Measurements from ENCODE around the gene GMPR2.

GMPR2 gene

DNA sequence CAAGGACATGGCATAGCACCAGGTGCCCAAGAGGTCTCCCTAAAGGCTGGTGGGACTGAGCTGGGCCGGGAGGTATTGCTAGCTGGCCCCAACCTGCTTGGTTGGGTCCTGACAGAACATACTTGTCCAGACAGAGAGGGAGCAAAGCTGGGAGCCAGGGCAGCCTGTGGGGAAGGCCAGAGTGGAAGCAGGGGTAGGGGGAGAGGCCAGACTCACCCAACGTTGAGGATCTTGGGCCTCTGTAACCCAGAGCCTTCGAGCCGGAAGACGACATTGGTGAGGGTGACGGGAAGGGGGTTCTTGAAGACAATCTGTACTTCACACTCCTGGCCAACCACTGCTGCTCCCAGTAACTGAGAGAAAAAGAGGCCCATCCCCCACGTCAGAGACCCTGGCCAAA lies 21.2 kb downstream of the GMPR2 start:
- H3K9me3 ChIP-seq (ENCODE audit: insufficient read depth, low read depth, low read length): peaks cover 1% of the 10 kb centered on the region
- peaks cover 3 to 4% of the 10 kb centered on the region in 2 experiments for H3K4me1 ChIP-seq (ENCODE audit: control insufficient read depth in 1 of 2, insufficient read depth in 2 of 2, low read length in 2 of 2)
- no peak overlapping the region for H3K14ac ChIP-seq (ENCODE audit: low read length)
- H3K27me3 ChIP-seq (ENCODE audit: insufficient read depth, low read length): no peaks in the 10 kb centered on the region
- WGBS (ENCODE audit: extremely low coverage, insufficient coverage, insufficient read length): no CpG with 5 or more reads among the region's 7 CpGs
- H4K12ac ChIP-seq (ENCODE audit: low read depth, low read length): no peak overlapping the region
- H3K18ac ChIP-seq (ENCODE audit: low read length): no peak overlapping the region
- H2AFZ ChIP-seq (ENCODE audit: insufficient read depth, low read length, poor library complexity): no peak overlapping the region
- H3K23ac ChIP-seq (ENCODE audit: low read length): no peak overlapping the region
- peaks cover 3% of the 10 kb centered on the region for H3K79me1 ChIP-seq (ENCODE audit: low read length)
- H3K27ac ChIP-seq (ENCODE audit: low read depth, low read length): no peak overlapping the region
- no peak overlapping the region for H2BK12ac ChIP-seq (ENCODE audit: low read length)
- H2BK120ac ChIP-seq (ENCODE audit: insufficient read depth, low read length, poor library complexity): no peak overlapping the region
- H4K91ac ChIP-seq (ENCODE audit: low read depth, low read length): no peak overlapping the region
- H3K36me3 ChIP-seq (ENCODE audit: control insufficient read depth in 1 of 2, insufficient read depth in 2 of 2, low read length in 2 of 2): peaks cover 64 to 70% of the 10 kb centered on the region in 2 experiments
- H2AK5ac ChIP-seq (ENCODE audit: low read length): no peak overlapping the region
- H3K4me2 ChIP-seq (ENCODE audit: low read length): no peak overlapping the region
- H3K9ac ChIP-seq (ENCODE audit: low read length): no peak overlapping the region
- no peak overlapping the region for H3K4ac ChIP-seq (ENCODE audit: low read depth, low read length)
- no peak overlapping the region for H4K8ac ChIP-seq (ENCODE audit: low read depth, low read length)
- H3K4me3 ChIP-seq (ENCODE audit: low read depth, low read length): no peak overlapping the region
- H3K79me2 ChIP-seq (ENCODE audit: control insufficient read depth, insufficient read depth, low read length, poor library complexity): no peaks in the 10 kb centered on the region
- H2BK5ac ChIP-seq (ENCODE audit: low read depth, low read length, poor library complexity): no peak overlapping the region
- DNase-seq: no peak

DNA sequence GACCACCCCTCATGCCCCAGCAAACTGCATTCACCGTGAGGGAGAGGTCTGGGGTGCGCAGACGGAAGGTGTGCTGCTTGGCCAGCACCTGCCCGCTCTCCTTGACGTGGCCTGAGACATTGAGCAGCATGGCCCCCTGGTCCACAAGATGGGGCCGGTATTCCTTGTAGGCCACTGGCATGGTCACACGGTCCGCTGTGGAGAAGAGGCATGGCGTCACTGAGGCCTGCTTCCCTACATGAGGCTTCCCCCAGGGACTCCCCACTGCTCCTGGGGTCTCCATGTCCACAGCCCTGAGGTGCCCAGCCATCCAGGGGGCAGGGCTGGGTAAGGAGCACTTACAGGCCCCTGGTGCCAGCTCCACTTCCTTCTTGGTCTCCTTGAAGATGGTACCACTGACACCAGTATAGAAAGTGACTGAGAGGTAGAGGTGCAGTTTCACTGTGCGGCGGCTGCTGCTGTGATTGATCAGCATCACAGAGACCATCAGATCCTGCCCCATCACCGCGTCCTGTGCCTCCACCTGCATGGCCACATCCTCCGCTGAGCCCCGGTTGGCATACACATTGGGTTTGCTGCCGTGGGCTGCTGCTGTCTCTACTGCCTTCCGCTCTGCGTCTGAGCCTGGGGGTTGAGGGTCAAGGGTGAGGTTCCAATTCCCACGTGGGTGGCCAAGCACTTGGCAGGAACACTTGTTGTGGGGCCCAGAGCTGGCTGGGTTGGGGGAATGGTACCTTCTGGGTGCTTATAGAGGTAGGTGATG lies 22.1 kb downstream of the GMPR2 start:
- H3K14ac ChIP-seq (ENCODE audit: low read length): no peak overlapping the region
- H3K36me3 ChIP-seq (ENCODE audit: control insufficient read depth in 1 of 2, insufficient read depth in 2 of 2, low read length in 2 of 2): peaks cover 64 to 67% of the 10 kb centered on the region in 2 experiments
- H3K27ac ChIP-seq (ENCODE audit: low read depth, low read length): no peak overlapping the region
- no peak overlapping the region for H3K4me2 ChIP-seq (ENCODE audit: low read length)
- no peak overlapping the region for H2AFZ ChIP-seq (ENCODE audit: insufficient read depth, low read length, poor library complexity)
- no peak overlapping the region for H3K4me3 ChIP-seq (ENCODE audit: low read depth, low read length)
- no peak overlapping the region for H3K18ac ChIP-seq (ENCODE audit: low read length)
- WGBS (ENCODE audit: extremely low coverage, insufficient coverage, insufficient read length): no CpG with 5 or more reads among the region's 19 CpGs
- peaks cover 3% of the 10 kb centered on the region for H3K79me1 ChIP-seq (ENCODE audit: low read length)
- H2BK5ac ChIP-seq (ENCODE audit: low read depth, low read length, poor library complexity): no peak overlapping the region
- H2BK12ac ChIP-seq (ENCODE audit: low read length): no peak overlapping the region
- no peak overlapping the region for H4K12ac ChIP-seq (ENCODE audit: low read depth, low read length)
- H4K91ac ChIP-seq (ENCODE audit: low read depth, low read length): no peak overlapping the region
- H2AK5ac ChIP-seq (ENCODE audit: low read length): no peak overlapping the region
- no peak overlapping the region for H3K23ac ChIP-seq (ENCODE audit: low read length)
- peaks cover 1% of the 10 kb centered on the region for H3K9me3 ChIP-seq (ENCODE audit: insufficient read depth, low read depth, low read length)
- H3K9ac ChIP-seq (ENCODE audit: low read length): no peak overlapping the region
- no peaks in the 10 kb centered on the region for H3K79me2 ChIP-seq (ENCODE audit: control insufficient read depth, insufficient read depth, low read length, poor library complexity)
- DNase-seq: no peak
- H4K8ac ChIP-seq (ENCODE audit: low read depth, low read length): no peak overlapping the region
- peaks cover 3 to 4% of the 10 kb centered on the region in 2 experiments for H3K4me1 ChIP-seq (ENCODE audit: control insufficient read depth in 1 of 2, insufficient read depth in 2 of 2, low read length in 2 of 2)
- H3K4ac ChIP-seq (ENCODE audit: low read depth, low read length): no peak overlapping the region
- H3K27me3 ChIP-seq (ENCODE audit: insufficient read depth, low read length): no peaks in the 10 kb centered on the region
- H2BK120ac ChIP-seq (ENCODE audit: insufficient read depth, low read length, poor library complexity): no peak overlapping the region

DNA sequence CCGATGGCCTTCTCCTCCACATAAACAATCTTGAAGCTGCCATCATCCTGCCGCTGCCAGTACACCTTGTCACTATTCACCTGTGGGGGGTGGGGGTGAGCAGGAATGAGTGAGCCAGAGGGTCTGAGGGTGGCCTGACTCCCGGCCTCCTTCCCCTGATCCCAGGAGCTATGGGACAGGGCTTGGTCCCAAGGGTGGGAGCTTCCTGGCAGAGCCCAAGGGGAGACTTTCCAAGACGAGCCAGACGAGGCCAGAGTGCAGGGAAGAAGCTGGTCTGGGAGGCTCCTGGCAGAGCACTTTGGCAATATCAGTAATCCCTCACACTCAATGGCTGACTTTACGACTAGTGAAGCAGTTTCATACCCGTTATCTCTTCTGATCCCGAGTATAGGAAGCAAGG lies 22.7 kb downstream of the GMPR2 start:
- Histone ChIP-seq H3K27ac (ENCODE audit: low read depth, low read length) (no peak overlapping the region), H3K4me2 (ENCODE audit: low read length) (no peak overlapping the region), H3K4me3 (ENCODE audit: low read depth, low read length) (no peak overlapping the region), H3K4ac (ENCODE audit: low read depth, low read length) (no peak overlapping the region), H4K91ac (ENCODE audit: low read depth, low read length) (no peak overlapping the region), H3K9ac (ENCODE audit: low read length) (no peak overlapping the region), H3K79me2 (ENCODE audit: control insufficient read depth, insufficient read depth, low read length, poor library complexity) (no peaks in the 10 kb centered on the region), H2AK5ac (ENCODE audit: low read length) (no peak overlapping the region), H3K36me3 (ENCODE audit: control insufficient read depth in 1 of 2, insufficient read depth in 2 of 2, low read length in 2 of 2) (peaks cover 65 to 70% of the 10 kb centered on the region in 2 experiments), H3K4me1 (ENCODE audit: control insufficient read depth in 1 of 2, insufficient read depth in 2 of 2, low read length in 2 of 2) (peaks cover 3 to 4% of the 10 kb centered on the region in 2 experiments), H4K8ac (ENCODE audit: low read depth, low read length) (no peak overlapping the region), H3K18ac (ENCODE audit: low read length) (no peak overlapping the region), H3K23ac (ENCODE audit: low read length) (no peak overlapping the region), H3K79me1 (ENCODE audit: low read length) (peaks cover 3% of the 10 kb centered on the region), H3K27me3 (ENCODE audit: insufficient read depth, low read length) (no peaks in the 10 kb centered on the region), H2BK5ac (ENCODE audit: low read depth, low read length, poor library complexity) (no peak overlapping the region), H2BK12ac (ENCODE audit: low read length) (no peak overlapping the region), H3K9me3 (ENCODE audit: insufficient read depth, low read depth, low read length) (peaks cover 1% of the 10 kb centered on the region), H4K12ac (ENCODE audit: low read depth, low read length) (no peak overlapping the region), H2BK120ac (ENCODE audit: insufficient read depth, low read length, poor library complexity) (no peak overlapping the region), H3K14ac (ENCODE audit: low read length) (no peak overlapping the region), H2AFZ (ENCODE audit: insufficient read depth, low read length, poor library complexity) (no peak overlapping the region)
- no CpG with 5 or more reads among the region's 8 CpGs for whole genome bisulfite sequencing (ENCODE audit: extremely low coverage, insufficient coverage, insufficient read length)
- no peak for DNase-seq

DNA sequence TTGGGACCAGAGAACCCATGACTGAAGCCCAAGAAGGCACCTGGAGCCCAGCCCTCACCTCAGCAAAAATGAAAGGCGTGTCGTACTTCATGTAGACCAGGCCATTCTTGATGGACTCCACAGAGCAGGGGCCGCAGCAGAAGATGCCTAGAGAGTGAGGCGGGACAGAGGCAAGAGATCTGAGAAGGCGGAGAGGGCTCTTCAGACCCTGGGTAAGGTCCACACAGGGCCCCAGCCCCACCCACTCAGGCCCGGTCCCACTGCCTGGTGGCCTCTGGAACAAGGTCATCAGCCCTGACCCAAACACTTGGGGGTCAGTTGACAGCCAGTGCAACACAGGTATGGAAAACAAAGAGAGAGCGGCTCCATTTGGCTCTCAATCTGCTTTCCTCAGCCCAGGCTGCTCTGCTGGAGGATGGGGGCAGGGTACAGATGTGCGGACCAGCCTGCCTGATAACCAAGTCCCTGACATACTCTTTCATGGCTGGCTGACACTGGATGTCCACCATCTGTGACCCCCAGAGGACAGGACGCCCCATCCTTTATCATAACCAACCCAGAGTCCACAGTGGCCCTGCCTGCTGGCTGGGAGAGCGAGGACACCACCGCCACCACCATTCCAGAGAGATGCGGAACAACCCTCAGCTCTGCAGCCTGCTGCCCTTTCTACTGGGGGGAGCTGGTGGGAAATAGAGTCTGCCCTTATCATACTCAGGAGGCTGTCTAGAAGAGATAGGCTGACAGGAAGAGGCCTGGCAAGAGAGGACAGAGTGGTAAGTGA lies 23.4 kb downstream of the GMPR2 start:
- no peak overlapping the region for H3K4me3 ChIP-seq (ENCODE audit: low read depth, low read length)
- H3K9me3 ChIP-seq (ENCODE audit: insufficient read depth, low read depth, low read length): peaks cover 1% of the 10 kb centered on the region
- H3K18ac ChIP-seq (ENCODE audit: low read length): no peak overlapping the region
- H3K4me2 ChIP-seq (ENCODE audit: low read length): no peak overlapping the region
- no peak overlapping the region for H3K14ac ChIP-seq (ENCODE audit: low read length)
- no peak overlapping the region for H3K27ac ChIP-seq (ENCODE audit: low read depth, low read length)
- no peak overlapping the region for H2AFZ ChIP-seq (ENCODE audit: insufficient read depth, low read length, poor library complexity)
- H2BK12ac ChIP-seq (ENCODE audit: low read length): no peak overlapping the region
- H3K79me1 ChIP-seq (ENCODE audit: low read length): peaks cover 3% of the 10 kb centered on the region
- no peak for DNase-seq
- H3K9ac ChIP-seq (ENCODE audit: low read length): no peak overlapping the region
- H3K79me2 ChIP-seq (ENCODE audit: control insufficient read depth, insufficient read depth, low read length, poor library complexity): no peaks in the 10 kb centered on the region
- peaks cover 3 to 6% of the 10 kb centered on the region in 2 experiments for H3K4me1 ChIP-seq (ENCODE audit: control insufficient read depth in 1 of 2, insufficient read depth in 2 of 2, low read length in 2 of 2)
- no peak overlapping the region for H4K12ac ChIP-seq (ENCODE audit: low read depth, low read length)
- H3K36me3 ChIP-seq (ENCODE audit: control insufficient read depth in 1 of 2, insufficient read depth in 2 of 2, low read length in 2 of 2): peaks cover 68 to 72% of the 10 kb centered on the region in 2 experiments
- no CpG with 5 or more reads among the region's 12 CpGs for WGBS (ENCODE audit: extremely low coverage, insufficient coverage, insufficient read length)
- no peak overlapping the region for H2AK5ac ChIP-seq (ENCODE audit: low read length)
- H4K91ac ChIP-seq (ENCODE audit: low read depth, low read length): no peak overlapping the region
- H4K8ac ChIP-seq (ENCODE audit: low read depth, low read length): no peak overlapping the region
- H3K27me3 ChIP-seq (ENCODE audit: insufficient read depth, low read length): no peaks in the 10 kb centered on the region
- H3K4ac ChIP-seq (ENCODE audit: low read depth, low read length): no peak overlapping the region
- no peak overlapping the region for H2BK120ac ChIP-seq (ENCODE audit: insufficient read depth, low read length, poor library complexity)
- no peak overlapping the region for H2BK5ac ChIP-seq (ENCODE audit: low read depth, low read length, poor library complexity)
- H3K23ac ChIP-seq (ENCODE audit: low read length): no peak overlapping the region

Measured in trophoblast cell (in vitro differentiated cells and primary cell).